VCaP (cell line): ENCODE data around the gene CRHR1.

Source experiments
- H3K27ac ChIP-seq: fragments of 450-650 bp; 2 replicates; pipeline ENCODE4 v1.5.1; 2017
- CTCF ChIP-seq: fragments of 450-650 bp; conservative IDR thresholded peaks from 2 replicates; pipeline ENCODE4 v1.5.1; 2017; ENCODE audit warnings: mild to moderate bottlenecking, moderate library complexity

CRHR1 gene

GRCh38 chr17:45869676-45870341 is 85.7 kb downstream of the CRHR1 start:
- H3K27ac ChIP-seq: no peak overlapping the region
- no peak for TF ChIP-seq CTCF

GRCh38 chr17:45870342-45870974 is 86.3 kb downstream of the CRHR1 start:
- H3K27ac ChIP-seq: no peak overlapping the region
- no peak for TF ChIP-seq CTCF

- H3K27ac ChIP-seq: no peak overlapping the region
- no peak for TF ChIP-seq CTCF
Observed at GRCh38 chr17:45871718-45872117, 87.6 kb downstream of the CRHR1 start.

GRCh38 chr17:45873728-45874127 is 89.6 kb downstream of the CRHR1 start:
- TF ChIP-seq CTCF: no peak
- H3K27ac ChIP-seq: no peak overlapping the region

GRCh38 chr17:45874151-45874550 is 90.0 kb downstream of the CRHR1 start:
- H3K27ac ChIP-seq: no peak overlapping the region
- no peak for TF ChIP-seq CTCF

GRCh38 chr17:45876539-45876938 is 92.4 kb downstream of the CRHR1 start:
- no peak for TF ChIP-seq CTCF
- no peak overlapping the region for H3K27ac ChIP-seq

GRCh38 chr17:45877467-45877866 is 93.3 kb downstream of the CRHR1 start:
- H3K27ac ChIP-seq: no peak overlapping the region
- TF ChIP-seq CTCF: no peak
